Stimulated activated CD8-positive, alpha-beta memory T cell treated with anti-CD3 and anti-CD28 coated beads, Interleukin-12 subunit alpha, Interleukin-12 subunit beta, amount 100 ng/mL, for 1 hour (primary cell): ENCODE measurements around the gene VPS9D1.
"Not testable (repeated sequence)": the region's sequence is repeated elsewhere in the genome, so short reads cannot be mapped to it uniquely, and the experiment has no call there.

Experiments used
- DNase-seq: peaks from one replicate; pipeline ENCODE4 v3.0.0-alpha.2; 2020; ENCODE audit warnings: low read depth

Gene VPS9D1

DNA sequence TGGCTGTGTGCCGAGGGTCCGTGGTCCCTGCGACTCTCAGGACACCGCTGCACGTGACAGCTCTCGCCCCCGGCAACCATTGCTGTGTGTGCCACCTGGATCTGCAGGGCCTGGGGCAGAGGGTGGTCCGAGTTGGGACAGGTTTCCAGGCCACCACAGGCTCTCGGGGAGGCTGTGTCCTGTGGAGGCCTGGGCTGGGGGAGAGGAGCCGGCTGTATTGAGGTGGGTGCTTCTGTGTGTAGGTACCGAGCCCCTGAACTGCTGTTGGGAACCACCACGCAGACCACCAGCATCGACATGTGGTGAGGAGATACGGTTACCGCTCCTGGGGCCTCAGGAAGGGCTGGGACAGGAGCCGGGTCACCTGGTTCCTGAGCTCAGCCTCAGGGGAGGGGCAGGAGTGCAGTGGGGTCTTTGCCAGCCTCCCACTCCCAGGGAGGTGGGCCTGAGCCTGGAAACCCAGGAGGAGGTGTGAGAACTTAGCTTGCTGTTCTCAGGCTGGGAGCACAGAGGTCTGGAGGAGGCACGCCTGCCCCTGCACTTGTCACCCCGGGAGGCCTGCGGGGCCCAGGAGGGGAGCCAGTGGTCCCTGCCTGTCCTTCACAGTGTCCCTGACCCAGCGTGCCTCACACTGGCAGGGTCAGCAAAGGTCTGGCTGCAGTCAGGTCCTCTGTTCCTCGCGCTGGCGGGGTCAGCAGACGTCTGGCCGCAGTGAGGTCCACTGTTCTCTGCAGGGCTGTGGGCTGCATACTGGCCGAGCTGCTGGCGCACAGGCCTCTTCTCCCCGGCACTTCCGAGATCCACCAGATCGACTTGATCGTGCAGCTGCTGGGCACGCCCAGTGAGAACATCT, 26.5 kb downstream of the VPS9D1 start:
- no peak for DNase-seq

DNA sequence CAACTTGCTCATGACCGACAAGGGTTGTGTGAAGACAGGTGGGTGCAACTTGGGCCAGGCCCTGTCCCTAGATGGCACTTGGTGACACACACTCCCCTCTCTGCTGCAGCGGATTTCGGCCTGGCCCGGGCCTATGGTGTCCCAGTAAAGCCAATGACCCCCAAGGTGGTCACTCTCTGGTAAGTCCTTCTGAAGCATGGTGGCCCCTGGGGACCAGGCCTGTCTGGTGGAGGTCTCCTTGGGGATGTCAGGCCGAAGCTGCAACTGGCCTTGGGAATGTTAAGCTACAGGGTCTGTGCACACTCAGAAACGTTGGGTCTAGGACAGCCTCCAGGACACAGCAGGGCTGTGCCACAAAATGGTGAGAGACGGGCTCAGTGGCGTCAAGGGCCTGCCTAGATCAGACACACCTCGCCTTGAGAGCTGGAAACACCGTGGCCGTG, 27.4 kb downstream of the VPS9D1 start:
- DNase-seq, result no peak

DNA sequence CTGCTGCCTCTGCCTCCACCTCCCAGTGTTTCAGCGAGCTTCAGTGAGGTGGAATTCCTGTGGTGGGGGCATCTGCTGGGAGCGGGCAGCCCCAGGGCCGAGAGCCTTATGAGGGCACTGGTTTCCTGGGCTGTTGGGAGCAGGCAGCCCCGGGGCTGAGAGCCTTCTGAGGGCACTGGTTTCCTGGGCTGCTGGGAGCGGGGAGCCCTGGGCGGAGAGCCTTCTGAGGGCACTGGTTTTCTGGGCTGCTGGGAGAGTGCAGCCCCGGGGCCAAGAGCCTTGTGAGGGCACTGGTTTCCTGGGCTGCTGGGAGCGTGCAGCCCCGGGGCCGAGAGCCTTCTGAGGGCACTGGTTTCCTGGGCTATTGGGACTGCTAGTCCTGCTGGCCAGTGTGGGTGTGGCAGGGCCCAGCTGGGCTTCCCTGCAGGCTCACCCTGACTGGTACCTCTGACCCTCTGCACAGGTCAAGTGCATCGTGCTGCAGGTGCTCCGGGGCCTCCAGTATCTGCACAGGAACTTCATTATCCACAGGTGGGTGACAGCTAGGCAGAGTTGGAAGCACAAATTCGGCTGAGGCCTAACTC, 28.6 kb downstream of the VPS9D1 start:
- DNase-seq, result no peak

DNA sequence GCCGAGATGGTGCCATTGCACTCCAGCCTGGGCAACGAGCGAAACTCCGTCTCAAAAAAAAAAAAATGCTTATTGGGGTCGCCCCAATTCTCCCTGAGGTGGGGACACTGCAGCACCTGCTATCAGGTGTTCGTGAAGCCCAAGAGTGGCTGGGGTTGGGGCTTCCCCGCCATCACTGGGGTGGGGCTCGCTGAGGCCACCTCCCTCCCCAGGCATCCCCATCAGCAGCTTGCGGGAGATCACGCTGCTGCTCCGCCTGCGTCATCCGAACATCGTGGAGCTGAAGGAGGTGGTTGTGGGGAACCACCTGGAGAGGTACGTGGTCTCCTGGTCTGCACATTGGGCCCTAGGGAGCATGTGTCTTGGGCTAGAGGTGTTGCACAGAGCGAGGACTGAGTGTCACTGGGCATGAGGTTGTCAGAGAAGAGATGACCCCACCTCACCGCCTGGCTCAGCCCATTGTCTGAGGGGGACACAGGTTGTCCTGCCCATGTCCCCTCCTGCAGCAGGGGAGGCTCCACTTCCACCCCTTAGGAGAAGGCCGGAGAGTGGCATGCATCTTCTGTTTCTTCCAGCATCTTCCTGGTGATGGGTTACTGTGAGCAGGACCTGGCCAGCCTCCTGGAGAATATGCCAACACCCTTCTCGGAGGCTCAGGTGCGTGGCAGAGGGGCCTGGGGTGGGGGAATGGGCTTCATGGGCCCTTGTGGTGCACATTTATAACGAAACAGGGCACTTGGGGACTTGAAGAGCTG, 29.3 kb downstream of the VPS9D1 start:
- DNase-seq, result no peak

DNA sequence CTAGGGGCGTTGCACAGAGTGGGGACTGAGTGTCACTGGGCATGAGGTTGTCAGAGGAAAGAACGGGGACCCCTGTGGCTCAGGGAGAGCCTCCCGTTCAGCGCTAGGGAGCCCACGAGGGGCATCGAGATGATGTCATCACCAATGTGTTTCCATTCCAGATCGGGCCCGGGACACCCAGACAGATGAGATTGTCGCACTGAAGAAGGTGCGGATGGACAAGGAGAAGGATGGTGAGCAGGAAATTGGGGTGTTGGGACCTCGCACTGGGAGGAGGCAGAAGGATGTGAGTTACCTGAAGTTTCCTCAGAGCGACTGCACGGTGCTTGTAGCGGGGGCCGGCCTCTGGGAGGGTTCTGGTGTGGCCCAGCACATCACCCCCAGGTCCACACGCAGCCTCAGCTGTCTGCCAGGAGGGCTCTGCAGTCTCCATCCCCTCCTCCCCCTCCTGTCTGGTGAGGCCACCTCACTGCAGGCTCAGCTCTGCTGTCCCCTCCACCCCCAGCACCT, 30.3 kb downstream of the VPS9D1 start:
- no peak for DNase-seq

DNA sequence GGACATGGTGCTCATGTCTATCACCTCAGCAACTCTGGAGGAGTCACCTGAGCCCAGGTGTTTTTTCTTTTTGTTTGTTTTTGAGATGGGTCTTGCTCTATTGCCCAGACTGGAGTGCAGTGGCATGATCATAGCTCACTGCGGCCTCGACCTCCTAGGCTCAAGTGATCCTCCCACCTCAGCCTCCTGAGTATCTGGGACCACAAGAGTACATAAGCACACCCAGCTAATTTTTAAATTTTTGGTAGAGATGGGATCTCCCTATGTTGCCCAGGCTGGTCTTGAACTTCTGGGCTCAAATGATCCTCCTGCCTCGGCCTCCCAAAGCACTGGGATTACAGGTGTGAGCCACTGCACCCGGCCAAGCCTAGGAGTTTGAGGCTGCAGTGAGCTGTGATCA, 31.1 kb downstream of the VPS9D1 start:
- DNase-seq, result not testable (repeated sequence)

DNA sequence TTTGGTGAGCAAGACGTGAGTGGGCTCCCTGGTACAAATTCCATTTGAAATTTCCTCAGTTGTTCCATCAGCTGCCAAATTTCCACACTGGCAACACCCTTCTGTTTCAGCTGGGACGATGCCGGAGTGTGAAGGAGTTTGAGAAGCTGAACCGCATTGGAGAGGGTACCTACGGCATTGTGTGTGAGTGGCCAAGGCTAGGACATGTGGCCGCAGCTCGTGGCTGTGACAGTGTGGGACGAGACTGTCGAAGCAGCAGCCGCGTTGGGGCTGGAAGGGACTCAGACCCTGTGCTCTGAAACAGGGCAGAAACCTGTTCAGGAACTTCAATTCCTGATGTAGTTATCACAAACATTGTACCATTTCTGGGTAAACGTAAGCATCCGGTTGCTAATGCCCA, 31.6 kb downstream of the VPS9D1 start:
- no peak for DNase-seq

DNA sequence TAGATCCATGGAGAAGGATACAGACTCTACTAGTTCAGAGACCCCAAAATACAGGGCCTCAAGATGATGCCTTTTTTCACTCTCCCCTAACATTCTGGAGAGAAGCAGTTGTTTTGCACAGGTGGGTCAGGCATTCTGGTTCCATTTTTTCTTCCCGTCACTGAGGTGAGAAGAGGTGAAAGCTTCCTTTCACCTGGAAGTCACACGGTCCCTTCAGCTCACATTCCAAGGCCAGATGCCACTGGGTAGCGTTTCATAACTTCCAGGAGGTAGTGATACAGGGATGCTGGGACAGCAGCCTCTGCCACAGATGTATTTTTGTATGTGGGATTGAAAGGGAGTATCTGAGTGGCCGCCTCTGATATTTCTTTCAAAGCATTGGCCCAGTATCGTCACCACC, 32.3 kb downstream of the VPS9D1 start:
- DNase-seq, result no peak

DNA sequence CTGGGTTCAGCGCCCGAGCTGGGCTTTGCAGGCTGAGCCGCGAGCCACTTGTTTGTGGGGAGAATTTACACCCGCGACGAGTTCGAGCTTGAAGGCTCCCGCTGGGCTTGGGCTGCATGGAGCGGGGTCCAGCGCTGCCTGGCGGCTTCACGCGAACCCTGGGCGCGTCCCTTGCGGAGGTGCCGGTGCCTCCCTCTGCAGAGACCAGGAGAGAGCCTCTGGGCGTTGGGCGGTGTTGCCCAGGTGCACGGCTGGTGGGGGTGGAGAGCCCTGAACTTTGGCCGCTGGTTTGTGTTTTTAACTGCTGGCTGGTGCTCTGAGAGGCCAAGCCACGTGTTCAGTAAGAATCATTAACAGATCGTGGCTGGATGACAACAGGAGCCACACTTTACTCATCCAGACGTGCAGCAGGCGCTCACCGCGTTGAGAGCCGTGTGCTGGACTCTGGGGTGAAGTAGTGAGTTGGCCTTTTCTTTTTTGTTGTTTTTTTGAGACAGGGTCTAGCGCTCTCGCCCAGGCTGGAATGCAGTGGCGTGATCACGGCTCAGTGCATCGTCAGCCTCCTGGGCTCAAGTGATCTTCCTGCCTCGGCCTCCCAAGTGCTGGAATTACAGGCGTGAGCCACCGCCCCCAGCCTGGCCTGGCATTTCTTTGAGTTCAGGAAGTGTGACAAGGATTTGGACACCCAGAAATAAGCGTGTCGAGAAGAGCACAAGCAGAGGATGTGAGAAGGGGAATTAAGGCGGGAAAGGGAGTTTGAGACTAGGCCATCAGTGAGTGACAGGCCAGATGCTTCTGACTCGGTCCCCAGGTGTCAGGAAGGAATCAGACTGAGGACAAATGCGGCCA, 33.4 kb downstream of the VPS9D1 start:
- DNase-seq, result no peak

DNA sequence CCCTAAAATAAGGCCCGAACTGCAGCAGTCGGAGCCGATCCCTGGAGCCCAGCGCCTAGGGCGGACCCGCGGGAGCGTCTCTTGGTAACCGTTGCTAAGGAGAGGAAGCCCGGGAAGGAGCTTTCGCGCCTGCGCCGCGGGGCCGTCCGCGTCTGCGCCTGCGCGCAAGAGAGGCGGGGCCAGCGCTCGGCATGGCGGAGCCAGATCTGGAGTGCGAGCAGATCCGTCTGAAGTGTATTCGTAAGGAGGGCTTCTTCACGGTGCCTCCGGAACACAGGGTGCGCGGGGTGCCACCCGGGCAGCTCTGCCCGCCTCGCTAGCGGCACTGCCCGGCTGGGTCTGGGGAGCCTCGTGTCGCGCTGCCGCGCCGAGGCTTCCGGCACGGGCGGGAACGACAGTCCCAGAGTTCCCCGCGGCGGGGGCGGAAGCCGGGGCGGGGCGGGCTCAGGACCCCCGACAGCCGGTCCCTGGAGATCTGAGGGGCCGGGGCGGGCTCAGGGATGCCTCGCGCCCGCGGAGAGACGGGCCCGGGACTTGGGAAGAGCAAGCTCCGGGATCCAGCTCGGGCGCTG, 34.1 kb downstream of the VPS9D1 start, which contains the start of gene CDK10:
CDK10 (plus strand) TSS at position 170 of the 572 bp plus-strand sequence; CDS start at position 192, 22 bp downstream.
- peak; percentile 85 for DNase-seq

DNA sequence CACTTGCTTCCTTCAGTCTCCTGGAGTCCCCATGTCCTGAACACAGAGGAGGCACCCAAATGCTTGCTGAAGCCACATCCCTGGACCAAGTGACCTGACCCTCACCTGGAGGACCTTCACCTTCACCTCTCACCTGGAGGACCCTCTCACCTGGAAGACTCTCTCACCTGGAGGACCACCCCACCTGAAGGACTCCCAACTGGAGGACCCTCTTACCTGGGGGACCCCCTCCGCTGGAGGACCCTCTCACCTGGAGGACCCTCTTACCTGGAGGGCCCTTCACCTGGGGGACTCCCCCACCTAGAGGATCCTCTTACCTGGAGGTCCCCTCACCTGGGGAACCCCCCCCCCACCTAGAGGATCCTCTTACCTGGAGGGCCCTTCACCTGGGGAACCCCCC, 34.8 kb downstream of the VPS9D1 start:
- DNase-seq, result no peak

DNA sequence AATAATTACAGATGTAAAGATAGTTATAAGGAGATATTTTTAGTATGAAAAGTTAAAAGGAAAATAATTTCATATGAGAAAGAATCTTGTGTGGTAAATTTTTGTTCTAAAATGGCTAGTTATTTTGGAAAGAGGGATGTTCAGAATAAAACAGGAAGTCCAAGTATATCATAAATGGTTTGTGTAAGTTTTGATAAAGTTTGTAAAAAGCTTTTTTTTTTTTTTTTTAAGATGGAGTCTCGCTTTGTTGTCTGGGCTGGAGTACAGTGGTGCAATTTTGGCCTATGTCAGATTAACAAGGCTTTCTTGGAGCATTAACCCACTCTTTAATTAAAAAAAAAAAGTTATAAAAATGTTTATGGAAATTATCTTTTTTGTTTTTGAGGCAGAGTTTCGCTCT, 42.4 kb downstream of the VPS9D1 start:
- DNase-seq, result no peak

DNA sequence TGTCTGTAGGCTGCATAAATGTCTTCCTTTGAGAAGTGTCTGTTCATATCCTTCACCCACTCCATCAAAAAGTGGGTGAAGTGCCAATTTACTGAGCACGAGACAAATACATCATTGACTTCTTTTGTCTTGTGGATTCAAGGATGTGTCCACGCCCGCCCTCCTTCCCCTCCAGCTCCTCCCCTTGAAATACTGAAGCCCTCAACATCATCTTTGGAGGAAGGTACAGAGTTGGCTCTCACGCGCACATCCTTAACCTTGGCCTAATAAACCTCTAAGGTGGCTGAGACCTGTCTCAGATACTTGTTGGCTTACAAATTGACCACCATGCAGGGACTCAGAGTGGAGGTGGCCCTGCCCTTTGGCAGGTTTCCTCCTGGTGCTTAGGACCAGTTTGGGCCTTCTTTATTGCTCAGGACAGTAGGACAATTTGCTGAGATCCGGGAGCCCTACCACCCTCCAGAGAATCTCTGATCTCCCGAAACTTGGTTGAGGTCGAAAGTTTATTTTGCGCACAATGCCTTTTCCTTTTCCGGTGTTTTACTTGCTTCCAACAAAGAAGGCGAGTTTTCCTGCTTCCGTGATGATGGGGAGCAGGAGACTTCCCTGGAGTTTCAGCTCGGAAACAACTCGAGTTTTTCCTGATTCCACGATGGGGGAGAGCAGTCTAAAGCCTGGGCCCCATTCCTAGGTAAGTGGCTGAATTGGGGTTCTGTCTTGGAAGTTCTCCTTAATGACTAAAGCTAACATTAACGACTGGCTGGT, 48.3 kb downstream of the VPS9D1 start:
- DNase-seq, result no peak

DNA sequence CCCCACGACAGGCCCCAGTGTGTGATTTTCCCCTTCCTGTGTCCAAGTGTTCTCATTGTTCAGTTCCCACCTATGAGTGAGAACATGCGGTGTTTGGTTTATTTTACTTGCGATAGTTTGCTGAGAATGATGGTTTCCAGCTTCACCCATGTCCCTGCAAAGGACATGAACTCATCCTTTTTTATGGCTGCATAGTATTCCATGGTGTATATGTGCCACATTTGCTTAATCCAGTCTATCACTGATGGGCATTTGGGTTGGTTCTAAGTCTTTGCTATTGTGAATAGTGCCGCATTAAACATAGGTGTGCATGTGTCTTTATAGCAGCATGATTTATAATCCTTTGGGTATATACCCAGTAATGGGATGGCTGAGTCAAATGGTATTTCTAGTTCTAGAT, 49.1 kb downstream of the VPS9D1 start:
- not testable (repeated sequence) for DNase-seq

DNA sequence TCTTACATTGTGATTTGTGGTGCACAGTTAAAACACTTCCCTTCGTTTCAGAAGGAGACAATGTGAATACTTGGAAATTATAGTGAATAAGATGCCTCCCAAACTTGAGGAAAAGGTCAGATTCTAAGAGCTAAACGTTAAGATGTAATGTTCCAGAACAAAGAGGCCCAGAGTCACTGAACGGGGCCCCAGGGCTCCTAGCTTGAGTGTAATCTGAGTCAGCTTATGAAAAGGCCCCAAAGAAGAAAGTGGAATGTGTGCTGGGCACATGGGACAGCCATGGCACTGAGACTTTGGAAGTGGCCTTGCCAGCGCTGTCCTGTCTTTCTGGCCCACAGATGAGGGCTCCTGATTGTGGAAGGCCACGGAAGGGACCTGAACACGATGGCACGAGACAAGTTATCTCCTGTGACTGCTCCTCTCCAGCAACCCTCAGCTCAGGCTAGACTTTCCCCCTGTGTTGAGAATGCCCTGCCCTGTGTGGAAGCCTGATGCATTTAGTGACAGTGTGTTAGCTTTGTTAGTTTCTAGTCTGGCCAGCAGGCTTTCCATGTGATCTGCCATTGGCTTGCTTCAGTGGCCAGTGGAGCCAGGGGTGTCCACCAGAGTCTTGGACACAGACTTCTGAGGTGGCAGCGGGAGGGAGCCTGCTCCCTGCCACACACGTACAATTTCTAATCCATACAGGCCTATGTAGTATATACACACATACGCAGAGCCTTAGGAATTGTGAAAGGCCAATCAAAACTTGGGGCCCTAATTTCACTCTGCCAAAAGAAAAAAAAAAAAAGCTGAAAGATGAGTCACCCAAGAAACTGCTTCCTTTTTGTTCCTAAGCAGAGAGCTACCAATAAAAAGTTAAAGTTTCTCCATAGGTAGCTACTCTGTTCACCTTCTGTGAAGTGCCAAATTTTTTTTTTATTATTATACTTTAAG, 49.9 kb downstream of the VPS9D1 start:
- no peak for DNase-seq

DNA sequence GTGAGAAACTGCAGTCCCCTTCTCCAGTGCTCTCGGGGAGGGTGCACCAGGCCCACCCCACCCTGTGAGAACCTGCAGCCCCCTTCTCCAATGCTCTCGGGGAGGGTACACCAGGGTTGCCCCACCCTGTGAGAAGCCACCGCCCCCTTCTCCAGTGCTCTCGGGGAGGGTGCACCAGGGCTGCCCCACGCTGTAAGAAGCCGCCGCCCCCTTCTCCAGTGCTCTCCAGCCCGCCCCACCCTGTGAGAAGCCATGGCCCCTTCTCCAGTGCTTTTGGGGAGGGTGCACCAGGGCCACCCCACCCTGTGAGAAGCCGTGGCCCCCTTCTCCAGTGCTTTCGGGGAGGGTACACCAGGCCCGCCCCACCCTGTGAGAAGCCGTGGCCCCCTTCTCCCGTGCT, 50.9 kb downstream of the VPS9D1 start:
- DNase-seq, result no peak

DNA sequence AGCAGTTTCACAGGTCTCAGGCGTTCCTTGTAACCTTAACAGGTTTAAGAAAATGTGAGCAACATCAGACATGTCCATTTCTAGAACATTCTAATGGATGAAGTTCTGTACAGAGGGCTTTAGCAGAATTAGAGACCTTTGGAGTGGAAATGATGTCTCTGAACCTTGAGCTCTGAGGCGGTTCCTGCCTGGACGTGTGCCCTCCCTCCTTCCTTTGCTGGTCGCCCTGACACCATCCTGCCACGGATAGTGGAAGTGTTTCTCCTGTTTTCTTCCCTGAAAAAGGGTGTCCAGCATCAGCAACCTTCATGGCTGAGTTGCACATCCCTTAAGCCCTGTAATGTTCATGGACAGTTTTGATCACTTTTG, 51.9 kb downstream of the VPS9D1 start:
- DNase-seq, result no peak

DNA sequence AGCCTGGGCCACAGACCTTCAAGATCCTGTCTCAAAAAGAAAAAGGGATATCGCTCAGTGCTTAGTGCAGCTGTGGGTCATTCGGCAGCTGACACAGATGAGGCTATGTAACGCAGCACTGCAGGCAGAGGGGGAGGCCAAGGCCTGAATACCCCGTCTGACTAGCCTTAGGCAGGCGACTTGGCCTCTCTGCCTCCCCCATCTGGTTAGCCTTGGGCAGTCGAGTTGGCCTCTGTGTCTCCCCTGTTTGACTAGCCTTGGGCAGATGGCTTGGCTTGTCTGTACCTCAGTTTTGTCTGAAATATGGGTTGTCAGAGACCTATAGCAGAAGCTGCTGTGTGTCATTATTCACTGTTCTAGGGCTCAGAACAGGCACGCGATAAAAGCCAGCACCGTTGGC, 53.1 kb downstream of the VPS9D1 start:
- DNase-seq, result no peak

DNA sequence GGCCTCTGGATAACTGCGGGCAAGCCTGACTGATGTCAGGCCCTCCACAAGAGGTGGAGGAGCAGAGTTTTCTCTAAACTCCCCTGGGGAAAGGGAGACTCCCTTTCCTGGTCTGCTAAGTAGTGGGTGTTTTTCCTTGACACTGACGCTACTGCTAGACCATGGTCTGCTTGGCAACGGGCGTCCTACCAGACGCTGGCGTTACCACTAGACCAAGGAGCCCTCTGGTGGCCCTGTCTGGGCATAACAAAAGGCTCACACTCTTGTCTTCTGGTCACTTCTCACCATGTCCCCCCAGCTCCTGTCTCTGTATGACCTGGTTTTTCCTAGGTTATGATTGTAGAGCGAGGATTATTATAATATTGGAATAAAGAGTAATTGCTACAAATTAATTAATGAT, 53.7 kb downstream of the VPS9D1 start:
- not testable (repeated sequence) for DNase-seq
